HepG2 (cell line): ENCODE results near the gene PMM2. TPM values are rescaled to one million over a fixed set of nuclear protein-coding genes. Genes with fewer than 3 reads are reported as not detected.

Experiments used
- ATAC-seq: fragments of 200-7000 bp; cut with Tn5 transposase; 3 replicates; pipeline ENCODE4 v1.9.1; 2020; ENCODE audit warnings: mild to moderate bottlenecking, moderate library complexity
- BruUV-seq: library from RNA; stranded (reverse); fragments of 400-500 nt; replicated peaks from 2 replicates; lab custom pipeline; 2021; lab: Mats Ljungman, UMichigan
- CTCF ChIA-PET: fragments of 300-600 bp; formaldehyde crosslinking; extraction: SDS; loops from one replicate; lab custom pipeline; 2021; ENCODE audit warnings: low total read pairs, inconsistent platforms, low intra/inter-chr PET ratio; lab: Yijun Ruan, JAX
- POLR2A ChIA-PET: fragments of 350-600 bp; sonication (Branson Sonifier 250); formaldehyde crosslinking; loops from one replicate; lab custom pipeline; 2020; ENCODE audit warnings: antibody characterized with exemption, inconsistent platforms; lab: Yijun Ruan, JAX
- DNase-seq: peaks from one replicate; pipeline ENCODE4 v3.0.0-alpha.2; 2015; ENCODE audit warnings: low spot score
- FAIRE-seq: peaks from 3 replicates; lab custom pipeline; 2011; peaks lifted over from hg19 to GRCh38; lab: Jason Lieb, UNC
- H2AFZ ChIP-seq: one replicate; pipeline ENCODE4 v1.6.1; 2011; ENCODE audit warnings: low read length, inconsistent platforms
- H3K27ac ChIP-seq: fragments of 300-600 bp; 3 replicates; pipeline ENCODE4 v1.8.0; 2011; ENCODE audit warnings: mixed run types, mild to moderate bottlenecking, mixed read lengths, low read length, inconsistent platforms; ENCODE audit not compliant: insufficient read depth; ENCODE audit errors: extremely low read length
- H3K27me3 ChIP-seq, 2 experiments: fragments of 200-600 bp in 1 of 2; 2 replicates in 1 of 2; 3 replicates in 1 of 2; pipeline versions ENCODE4 v1.6.0 to v1.8.0; 2011; ENCODE audit warnings: low read length in 2 of 2, mild to moderate bottlenecking in 2 of 2, moderate library complexity in 2 of 2, inconsistent platforms in 1 of 2; ENCODE audit not compliant: insufficient read depth in 2 of 2, control insufficient read depth in 1 of 2
- H3K36me3 ChIP-seq, 2 experiments: fragments of 200-600 bp in 1 of 2; replicated peaks in 1 of 2; 2 replicates in 1 of 2; 3 replicates in 1 of 2; pipeline versions ENCODE4 v1.5.1 to v1.8.0; 2011; ENCODE audit warnings: low read length in 2 of 2, inconsistent platforms in 1 of 2; ENCODE audit not compliant: insufficient read depth in 2 of 2, control insufficient read depth in 1 of 2
- H3K4me1 ChIP-seq: 2 replicates; pipeline ENCODE4 v1.5.1; 2012; ENCODE audit warnings: low read length, inconsistent platforms; ENCODE audit not compliant: insufficient read depth
- H3K4me2 ChIP-seq: 2 replicates; pipeline ENCODE4 v1.6.0; 2011; ENCODE audit warnings: low read depth, low read length, inconsistent platforms
- H3K4me3 ChIP-seq, 3 experiments: fragments of 200-600 bp in 1 of 3; sonication (generic), shearing (Covaris generic) in 1 of 3; replicated peaks in 1 of 3; 2 replicates each; pipeline ENCODE4 v1.5.1; 2011 to 2016; ENCODE audit warnings: low read length in 3 of 3, inconsistent platforms in 2 of 3, low read depth in 2 of 3, mild to moderate bottlenecking in 2 of 3, control low read depth in 1 of 3, mixed read lengths in 1 of 3; ENCODE audit not compliant: insufficient read depth in 1 of 3
- H3K79me2 ChIP-seq: one replicate; pipeline ENCODE4 v1.6.1; 2011; ENCODE audit warnings: low read length, inconsistent platforms; ENCODE audit not compliant: insufficient read depth
- H3K9ac ChIP-seq: 2 replicates; pipeline ENCODE4 v1.6.0; 2011; ENCODE audit warnings: mild to moderate bottlenecking, low read depth, low read length, inconsistent platforms; ENCODE audit not compliant: insufficient read depth
- H3K9me3 ChIP-seq: 2 replicates; pipeline ENCODE4 v1.5.1; 2012; ENCODE audit warnings: mild to moderate bottlenecking, low read length
- H4K20me1 ChIP-seq: 2 replicates; pipeline ENCODE4 v1.6.0; 2011; ENCODE audit warnings: inconsistent platforms, mild to moderate bottlenecking, low read length, moderate library complexity; ENCODE audit not compliant: insufficient read depth
- ATF4 ChIP-seq, 2 experiments: fragments of 450-650 bp in 1 of 2; sonication (generic) in 1 of 2; formaldehyde crosslinking; IDR thresholded peaks; 2 replicates each; pipeline versions ENCODE4 v1.5.0 to v1.8.0; 2020 to 2022; ENCODE audit warnings: mild to moderate bottlenecking in 1 of 2, missing genetic modification reagents in 1 of 2
- CEBPZ ChIP-seq: IDR thresholded peaks from 2 replicates; pipeline ENCODE4 v1.6.1; 2012; ENCODE audit warnings: low read length, improper control_type of control experiment
- FOXP1 ChIP-seq, 2 experiments: fragments of 450-650 bp in 1 of 2; IDR thresholded peaks; 2 replicates each; pipeline ENCODE4 v1.6.1; 2017 to 2018; ENCODE audit warnings: antibody characterized with exemption in 1 of 2
- HNF4A ChIP-seq: sonication (generic); formaldehyde crosslinking; IDR thresholded peaks from 2 replicates; pipeline ENCODE4 v1.4.0; 2020; ENCODE audit warnings: missing genetic modification reagents
- HNRNPLL ChIP-seq: fragments of 200-400 bp; formaldehyde crosslinking; IDR thresholded peaks from 2 replicates; pipeline ENCODE4 v1.6.1; 2017; ENCODE audit warnings: mild to moderate bottlenecking, low read depth, low read length; ENCODE audit not compliant: poor library complexity, severe bottlenecking
- IRF9 ChIP-seq: sonication (generic); formaldehyde crosslinking; IDR thresholded peaks from 2 replicates; pipeline ENCODE4 v1.8.0; 2022; ENCODE audit warnings: missing genetic modification reagents, mild to moderate bottlenecking, borderline replicate concordance
- KMT2B ChIP-seq: IDR thresholded peaks from 2 replicates; pipeline ENCODE4 v1.6.1; 2016; ENCODE audit warnings: missing genetic modification reagents, missing compliant biosample characterization
- SIX4 ChIP-seq: sonication (generic); formaldehyde crosslinking; IDR thresholded peaks from 2 replicates; pipeline ENCODE4 v1.4.0; 2020; ENCODE audit warnings: missing genetic modification reagents
- SPEN ChIP-seq: sonication (generic); formaldehyde crosslinking; IDR thresholded peaks from 2 replicates; pipeline ENCODE4 v1.5.1; 2020; ENCODE audit warnings: low read depth, mild to moderate bottlenecking, missing genetic modification reagents
- USF2 ChIP-seq, 2 experiments: sonication (generic) in 1 of 2; formaldehyde crosslinking in 1 of 2; IDR thresholded peaks; 2 replicates each; pipeline versions ENCODE4 v1.5.1 to v1.6.1; 2011 to 2020; ENCODE audit warnings: borderline replicate concordance in 1 of 2, low read depth in 1 of 2, low read length in 1 of 2, mild to moderate bottlenecking in 1 of 2, missing genetic modification reagents in 1 of 2, moderate library complexity in 1 of 2
- ZBTB42 ChIP-seq: sonication (generic); formaldehyde crosslinking; IDR thresholded peaks from 2 replicates; pipeline ENCODE4 v1.5.0; 2020; ENCODE audit warnings: mild to moderate bottlenecking, missing genetic modification reagents
- ZFY ChIP-seq: sonication (generic); formaldehyde crosslinking; IDR thresholded peaks from 2 replicates; pipeline ENCODE4 v1.4.0; 2020; ENCODE audit warnings: missing genetic modification reagents
- ZNF296 ChIP-seq: sonication (generic); formaldehyde crosslinking; conservative IDR thresholded peaks from 2 replicates; pipeline ENCODE4 v1.5.0; 2020; ENCODE audit warnings: mild to moderate bottlenecking, missing genetic modification reagents
- ZNF530 ChIP-seq: sonication (generic); formaldehyde crosslinking; IDR thresholded peaks from 2 replicates; pipeline ENCODE4 v1.5.0; 2020; ENCODE audit warnings: low read depth, mild to moderate bottlenecking, missing genetic modification reagents
- ZNF678 ChIP-seq: sonication (generic); formaldehyde crosslinking; IDR thresholded peaks from 2 replicates; pipeline ENCODE4 v1.4.0; 2020; ENCODE audit warnings: mild to moderate bottlenecking, missing genetic modification reagents
- WGBS: methylation state at CpG from one replicate; pipeline ENCODE4 v1.1.6; 2017; ENCODE audit warnings: low lambda C conversion rate; 5-methylcytosine and 5-hydroxymethylcytosine counted together
- in situ Hi-C: cut with HindIII; loops from 2 replicates; pipeline ENCODE4 v1.10.0; 2017; ENCODE audit warnings: low pct_unique_long_range_greater_than_20kb; ENCODE audit not compliant: extremely low pct_ligation_motif_present
- intact Hi-C: fragments of 100-400 bp; cut with micrococcal nuclease; formaldehyde crosslinking; loops from one replicate; pipeline ENCODE4 v1.10.0; 2022; ENCODE audit not compliant: unreplicated experiment
- polyA plus RNA-seq, 8 experiments: library from polyadenylated mRNA; depleted of rRNA in 3 of 8; stranded (reverse) in 7 of 8; unstranded in 1 of 8; fragments of >200 nt; fragmentation: Illumina TruSeq in 4 of 8; extraction: Trizol in 4 of 8; gene quantifications; 2 replicates each; pipeline versions ENCODE4 v1.2.1 to v1.2.3, GENCODE V29; 2011 to 2016; ENCODE audit warnings: low read depth in 4 of 8, missing spikeins in 1 of 8, mixed read lengths in 1 of 8; ENCODE audit not compliant: insufficient read depth in 1 of 8
- total RNA-seq, 5 experiments: library from RNA; depleted of rRNA; stranded (reverse); fragments of >200 nt; fragmentation: Illumina TruSeq; extraction: Trizol; gene quantifications; 2 replicates each; pipeline ENCODE4 v1.2.3, GENCODE V29; 2016; ENCODE audit warnings: low read depth in 1 of 5

The PMM2 gene
- total and polyA plus RNA-seq, 2 of the 13 experiments (the other 11 are each of a cell fraction or from before 2014, with no cell fraction given) = 52.2 to 93.7 TPM

GRCh38 chr16:8867216-8867931 lies 69.7 kb downstream of the PMM2 start:
- no peaks in the 10 kb centered on the region for H3K36me3 ChIP-seq
- H3K4me2 ChIP-seq = peak overlapping the region; percentile 91
- peaks cover 37% of the 10 kb centered on the region; the same call in 1 of the 2 replicates for H4K20me1 ChIP-seq
- WGBS = under 1% methylated on average over 35 of the region's 35 CpGs
- intact Hi-C loops (loop anchor here (2.0 to 5.0 kb wide), 2 partner anchors 17 to 225 kb away; partner anchors contain the start of gene HAPSTR1), in situ Hi-C loops (no loop called here)
- no peaks in the 10 kb centered on the region; a peak in 1 of 5 replicates for H3K27me3 ChIP-seq
- peaks cover 75% of the 10 kb centered on the region for H3K4me1 ChIP-seq
- FAIRE-seq (no peak), DNase-seq (no peak), ATAC-seq (no peak)
- peak overlapping the region; percentile 82 to 97 (median 87) for H3K4me3 ChIP-seq
- H3K9ac ChIP-seq = peak overlapping the region; percentile 86
- no TSS peak for BruUV-seq
- H3K79me2 ChIP-seq = peaks cover 59% of the 10 kb centered on the region
- CTCF ChIA-PET = no interaction called here
- H2AFZ ChIP-seq = no peak overlapping the region
- H3K9me3 ChIP-seq = no peaks in the 10 kb centered on the region
- POLR2A ChIA-PET = interaction anchor here (10.4 kb wide), 1 partner anchor 17 kb away, joined by 235 read pairs; the partner anchor contains the start of gene LITAFD
- H3K27ac ChIP-seq = peak overlapping the region; percentile 95
- TF ChIP-seq HNF4A (CRISPR knock-in tag) (0 out of 2 replicates have a peak, but pooled peaks have one; percentile 17), HNRNPLL (peak; percentile 70), ZFY (peak; percentile 63), ATF4 (CRISPR knock-in tag; IDR thresholded peaks at IDR 0.05) (no peak; a peak in 1 of 4 replicates), SIX4 (CRISPR knock-in tag) (no peak), CEBPZ (no peak), IRF9 (CRISPR knock-in tag) (no peak), ZNF530 (CRISPR knock-in tag) (no peak), KMT2B (CRISPR knock-in tag) (0 out of 2 replicates have a peak, but pooled peaks have one; percentile 4), ZNF296 (CRISPR knock-in tag) (no peak), FOXP1 (IDR thresholded peaks at IDR 0.05) (no peak), FOXP1 (CRISPR knock-in tag; IDR thresholded peaks at IDR 0.05) (no peak), ZBTB42 (CRISPR knock-in tag) (0 out of 2 replicates have a peak, but pooled peaks have one; percentile 52), ZNF678 (peak; percentile 25; the same call in 1 of the 2 replicates), SPEN (CRISPR knock-in tag) (no peak), USF2 (IDR thresholded peaks at IDR 0.05; ENCODE audit: low read depth, low read length) (no peak), USF2 (CRISPR knock-in tag; IDR thresholded peaks at IDR 0.05; ENCODE audit: borderline replicate concordance) (no peak)
